ENCODE measurements around the gene INA.

DNA sequence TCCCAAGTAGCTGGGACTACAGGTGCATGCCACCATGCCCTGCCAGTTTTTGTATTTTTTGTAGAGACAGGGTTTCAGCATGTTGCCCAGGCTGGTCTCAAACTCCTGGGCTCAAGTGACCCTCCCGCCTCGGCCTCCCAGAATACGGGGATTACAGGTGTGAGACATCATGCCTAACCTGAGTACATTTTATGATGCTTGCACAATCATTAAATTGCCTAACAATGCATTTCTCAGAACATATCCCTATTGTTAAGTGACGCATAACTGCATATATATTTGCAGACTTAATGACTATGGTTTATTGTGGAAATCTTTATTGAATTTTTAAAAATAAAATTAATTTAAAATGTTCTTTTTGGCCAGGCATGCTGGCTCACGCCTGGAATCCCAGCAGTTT lies 30.7 kb downstream of the INA start:
- TF ChIP-seq EZH2 (IDR thresholded peaks at IDR 0.05; ENCODE audit: borderline replicate concordance, low read depth, low read length, severe bottlenecking): no peak
- TF ChIP-seq, protein P1, sequence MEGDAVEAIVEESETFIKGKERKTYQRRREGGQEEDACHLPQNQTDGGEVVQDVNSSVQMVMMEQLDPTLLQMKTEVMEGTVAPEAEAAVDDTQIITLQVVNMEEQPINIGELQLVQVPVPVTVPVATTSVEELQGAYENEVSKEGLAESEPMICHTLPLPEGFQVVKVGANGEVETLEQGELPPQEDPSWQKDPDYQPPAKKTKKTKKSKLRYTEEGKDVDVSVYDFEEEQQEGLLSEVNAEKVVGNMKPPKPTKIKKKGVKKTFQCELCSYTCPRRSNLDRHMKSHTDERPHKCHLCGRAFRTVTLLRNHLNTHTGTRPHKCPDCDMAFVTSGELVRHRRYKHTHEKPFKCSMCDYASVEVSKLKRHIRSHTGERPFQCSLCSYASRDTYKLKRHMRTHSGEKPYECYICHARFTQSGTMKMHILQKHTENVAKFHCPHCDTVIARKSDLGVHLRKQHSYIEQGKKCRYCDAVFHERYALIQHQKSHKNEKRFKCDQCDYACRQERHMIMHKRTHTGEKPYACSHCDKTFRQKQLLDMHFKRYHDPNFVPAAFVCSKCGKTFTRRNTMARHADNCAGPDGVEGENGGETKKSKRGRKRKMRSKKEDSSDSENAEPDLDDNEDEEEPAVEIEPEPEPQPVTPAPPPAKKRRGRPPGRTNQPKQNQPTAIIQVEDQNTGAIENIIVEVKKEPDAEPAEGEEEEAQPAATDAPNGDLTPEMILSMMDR (IDR thresholded peaks at IDR 0.05; ENCODE audit: extremely low read depth in 1 of 2, insufficient read depth in 1 of 2, low read depth in 1 of 2, low read length in 2 of 2): no peak
- no peak for TF ChIP-seq MYC (IDR thresholded peaks at IDR 0.05; ENCODE audit: low read depth, low read length)
- no peak for TF ChIP-seq POLR2AphosphoS5 (IDR thresholded peaks at IDR 0.05; ENCODE audit: insufficient read depth, low read depth, low read length)
